Tibial nerve (tissue), 3 donors: ENCODE results near the gene ANKRD26.

ENCODE experiments used
- CTCF ChIP-seq, 5 experiments: fragments of 200-600 bp in 3 of 5; fragments of 450-650 bp in 2 of 5; sonication (generic) in 3 of 5; IDR thresholded peaks; one replicate each; pipeline ENCODE4 v1.5.1; 2016 to 2019; ENCODE audit warnings: antibody characterized with exemption in 5 of 5, mild to moderate bottlenecking in 3 of 5, moderate library complexity in 2 of 5
- POLR2A ChIP-seq, 2 donors: fragments of 450-650 bp; IDR thresholded peaks; one replicate each; pipeline ENCODE4 v1.6.1; 2017; ENCODE audit warnings: antibody characterized with exemption in 2 of 2, mild to moderate bottlenecking in 2 of 2, moderate library complexity in 2 of 2

DNA sequence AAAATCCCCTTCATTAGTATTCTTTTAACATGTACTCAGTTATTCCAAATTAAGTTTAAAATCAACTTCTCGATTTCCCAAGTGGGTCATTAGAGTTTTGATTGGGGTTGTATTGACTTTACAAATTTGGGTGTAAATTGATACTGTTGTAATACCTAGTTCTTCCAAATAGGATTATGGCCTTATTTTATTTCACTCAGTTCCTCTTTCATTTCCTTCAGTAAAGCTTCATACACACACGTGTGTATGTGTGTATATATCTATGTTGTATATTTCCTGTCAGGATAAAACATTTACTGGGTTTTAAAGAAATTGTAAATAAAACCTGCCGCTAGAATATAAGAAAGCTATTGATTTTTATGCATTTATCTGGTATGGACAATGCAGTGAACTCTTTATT, 38.0 kb upstream of the ANKRD26 start:
- TF ChIP-seq CTCF (IDR thresholded peaks at IDR 0.05) (no peak), POLR2A (IDR thresholded peaks at IDR 0.05) (no peak)
